DMS153 (cell line): ENCODE results near the gene CFAP46.
"Not testable (repeated sequence)": the region's sequence is repeated elsewhere in the genome, so short reads cannot be mapped to it uniquely, and the experiment has no call there.

Experiments used
- DNase-seq: peaks from one replicate; lab custom pipeline; 2025; lab: John Stamatoyannopoulos, UW

CFAP46 gene

DNA sequence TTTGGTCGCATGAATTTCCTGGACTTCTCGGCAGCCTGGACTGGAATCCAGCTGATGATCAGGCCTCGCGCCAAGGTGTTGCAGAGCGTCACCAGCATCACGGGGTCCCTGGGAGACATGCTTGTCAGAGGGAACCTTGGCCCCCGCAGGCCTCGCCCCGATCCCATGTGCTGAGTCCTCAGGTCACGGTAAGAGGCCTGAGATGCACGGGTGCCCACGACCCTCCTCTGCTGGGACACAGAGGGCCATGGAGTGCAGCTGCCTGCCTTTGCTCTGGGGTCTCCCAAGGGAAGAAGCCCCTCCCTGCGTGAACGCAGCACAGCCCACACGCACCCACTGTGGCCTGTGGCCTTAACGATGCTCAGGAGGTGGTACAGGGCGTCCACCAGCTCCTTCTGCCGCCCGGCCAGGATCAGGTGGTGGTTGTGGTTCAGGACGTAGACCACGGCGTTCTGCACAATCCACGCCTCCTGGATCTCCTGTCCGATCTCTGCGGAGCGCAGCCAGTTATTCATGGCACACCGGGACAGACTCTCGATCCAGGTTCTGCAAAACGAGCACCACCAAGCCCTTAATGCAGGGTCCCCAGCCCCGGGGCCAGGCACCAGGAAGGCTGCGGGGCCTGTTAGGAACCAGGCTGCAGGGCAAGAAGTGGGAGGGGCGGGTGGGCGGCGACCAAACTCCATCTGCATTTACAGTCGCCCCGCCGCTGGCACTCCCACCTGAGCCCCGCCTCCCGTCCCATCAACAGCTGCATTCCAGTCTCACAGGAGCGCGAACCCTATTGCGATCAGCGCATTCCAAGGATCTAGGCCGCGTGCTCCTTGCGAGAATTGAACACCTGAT is 29.4 kb downstream of the CFAP46 start:
- DNase-seq = no peak

DNA sequence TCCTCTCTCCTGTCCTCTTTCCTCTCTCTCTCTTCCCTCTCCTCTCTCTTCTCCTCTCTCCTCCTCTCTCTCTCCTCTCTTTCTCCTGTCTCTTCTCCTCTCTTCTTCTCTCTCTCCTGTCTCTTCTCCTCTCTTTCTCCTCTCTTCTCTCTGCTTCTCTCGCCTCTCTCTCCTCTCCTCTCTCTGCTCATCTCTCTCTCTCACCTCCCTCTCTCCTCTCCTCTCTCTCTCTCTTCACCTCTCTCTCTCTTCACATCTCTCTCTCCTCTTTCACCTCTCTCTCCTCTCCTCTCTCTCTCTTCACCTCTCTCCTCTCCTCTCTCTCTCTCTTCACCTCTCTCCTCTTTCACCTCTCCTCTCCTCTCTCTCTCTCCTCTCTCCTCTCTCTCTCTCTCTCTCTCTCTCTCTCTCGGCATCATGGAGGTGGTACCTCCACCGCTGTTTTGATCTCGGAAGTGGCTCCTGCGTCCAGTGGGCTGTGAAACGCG is 30.1 kb downstream of the CFAP46 start:
- no peak for DNase-seq

DNA sequence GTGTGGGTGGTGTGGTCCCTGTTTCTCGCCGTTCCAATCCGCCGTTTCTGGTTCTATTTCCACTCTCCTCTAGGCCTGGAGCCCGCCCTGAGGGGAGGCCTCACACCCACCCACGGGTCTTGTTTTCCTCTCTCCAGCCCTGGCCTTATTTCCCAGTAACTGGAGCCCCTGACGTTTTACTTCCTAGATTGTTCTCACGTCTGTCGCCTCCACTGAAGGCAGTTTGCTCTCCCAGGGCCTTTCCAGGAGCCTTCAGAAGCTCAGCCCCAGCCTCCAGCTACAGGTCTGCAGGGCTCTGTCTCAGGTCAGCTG is 30.6 kb downstream of the CFAP46 start:
- DNase-seq = no peak

DNA sequence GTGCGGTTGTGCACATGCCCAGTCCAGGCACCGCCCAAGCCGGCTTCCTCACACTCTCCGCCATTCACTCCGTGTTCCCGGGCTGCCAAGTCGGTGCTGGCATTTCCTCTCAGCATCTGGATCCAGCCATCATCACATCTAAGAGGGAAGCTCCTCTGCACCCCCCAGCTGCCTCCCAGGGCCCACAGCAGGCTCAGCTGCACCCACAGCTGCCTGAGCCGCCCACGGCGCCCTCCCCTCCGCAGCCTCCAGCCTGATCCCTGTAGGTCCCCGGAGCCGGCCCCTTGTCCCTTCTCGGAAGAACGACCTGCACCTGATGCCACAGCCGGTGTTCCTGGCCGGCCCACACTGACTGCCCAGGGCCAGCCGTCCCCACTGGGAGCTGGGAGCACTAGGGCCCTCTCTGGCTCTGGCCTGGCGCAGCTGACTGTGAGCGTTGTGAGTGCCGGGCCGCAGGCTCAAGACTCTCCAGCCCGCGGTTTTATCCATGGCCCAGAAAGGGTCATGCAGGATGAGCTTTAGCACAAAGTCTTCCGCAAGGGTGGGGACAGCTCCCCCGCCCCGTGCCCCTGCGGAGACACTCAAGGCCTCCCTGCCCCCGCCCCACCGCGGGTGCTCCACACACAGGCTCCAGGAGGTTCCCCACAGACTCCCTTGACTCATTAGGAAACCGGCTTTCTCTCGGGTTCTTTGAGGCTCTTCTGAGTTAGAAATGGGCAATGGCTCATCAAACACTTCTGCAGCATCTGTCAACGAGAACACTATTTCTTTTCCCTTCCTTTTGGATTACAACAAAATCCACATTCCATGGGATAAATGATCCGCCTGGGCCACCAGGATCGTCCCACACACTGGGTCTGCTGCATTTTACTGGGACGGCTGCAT is 31.2 kb downstream of the CFAP46 start:
- DNase-seq = no peak

DNA sequence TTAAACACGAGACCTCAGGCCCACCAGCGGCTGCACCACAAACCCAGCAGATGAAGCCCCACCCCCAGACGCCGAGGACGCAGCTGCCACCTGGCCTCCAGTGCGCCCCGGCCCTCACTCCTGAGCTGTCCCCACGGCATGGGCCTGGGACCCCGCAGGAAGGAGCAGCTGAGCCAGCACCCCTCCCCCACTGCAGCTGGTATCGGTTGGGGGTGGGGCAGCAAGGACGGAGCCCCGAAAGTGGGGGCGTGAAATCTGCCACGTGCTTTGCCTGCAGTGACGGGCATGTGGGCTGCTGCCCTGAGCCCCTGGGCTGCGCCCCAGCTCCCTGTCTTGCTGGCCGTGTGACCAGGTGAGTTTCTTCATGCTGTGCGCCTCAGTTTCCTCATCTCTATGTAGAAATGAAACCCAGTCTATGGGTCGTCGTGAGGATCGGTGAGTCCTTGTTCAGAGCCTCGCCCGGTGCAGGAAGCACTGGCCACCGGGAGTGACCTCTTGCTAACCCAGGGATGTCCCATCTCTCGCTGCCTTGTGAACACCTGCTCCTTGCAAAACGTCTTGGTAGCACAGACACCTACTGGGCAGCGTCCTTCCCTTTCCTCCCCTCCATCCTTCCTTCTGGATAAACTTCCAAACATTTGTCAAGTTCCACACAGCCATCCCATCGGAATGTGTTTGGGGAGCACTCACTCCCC is 32.0 kb downstream of the CFAP46 start:
- DNase-seq = no peak

DNA sequence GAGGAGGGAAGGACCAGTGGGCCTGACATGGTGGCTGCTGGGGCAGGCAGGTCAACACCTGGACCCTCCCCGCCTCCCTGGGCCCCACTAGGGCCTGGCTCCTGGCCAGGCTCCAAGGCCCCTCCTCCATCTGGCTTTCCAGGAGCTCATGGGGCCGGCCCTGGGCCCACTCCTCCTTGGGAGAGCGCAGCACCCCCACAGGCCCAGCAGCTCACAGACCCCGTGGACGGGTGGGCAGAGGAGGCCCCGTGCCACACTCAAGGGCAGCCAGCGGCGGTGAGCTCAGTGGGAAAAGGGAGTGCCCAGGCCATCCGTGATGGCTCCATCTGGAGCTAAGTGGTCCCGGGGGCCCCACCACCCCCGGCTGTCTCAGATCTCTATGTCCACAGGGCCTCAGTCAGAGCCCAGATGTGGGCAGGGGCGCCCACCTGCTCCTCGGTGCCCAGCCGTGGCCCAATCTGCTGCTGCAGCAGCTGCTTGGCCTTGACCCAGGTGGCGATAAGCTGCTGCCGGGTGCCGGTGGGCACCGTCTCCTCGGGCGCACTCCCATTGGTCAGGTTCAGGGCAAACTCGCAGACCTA is 32.8 kb downstream of the CFAP46 start:
- no peak for DNase-seq

DNA sequence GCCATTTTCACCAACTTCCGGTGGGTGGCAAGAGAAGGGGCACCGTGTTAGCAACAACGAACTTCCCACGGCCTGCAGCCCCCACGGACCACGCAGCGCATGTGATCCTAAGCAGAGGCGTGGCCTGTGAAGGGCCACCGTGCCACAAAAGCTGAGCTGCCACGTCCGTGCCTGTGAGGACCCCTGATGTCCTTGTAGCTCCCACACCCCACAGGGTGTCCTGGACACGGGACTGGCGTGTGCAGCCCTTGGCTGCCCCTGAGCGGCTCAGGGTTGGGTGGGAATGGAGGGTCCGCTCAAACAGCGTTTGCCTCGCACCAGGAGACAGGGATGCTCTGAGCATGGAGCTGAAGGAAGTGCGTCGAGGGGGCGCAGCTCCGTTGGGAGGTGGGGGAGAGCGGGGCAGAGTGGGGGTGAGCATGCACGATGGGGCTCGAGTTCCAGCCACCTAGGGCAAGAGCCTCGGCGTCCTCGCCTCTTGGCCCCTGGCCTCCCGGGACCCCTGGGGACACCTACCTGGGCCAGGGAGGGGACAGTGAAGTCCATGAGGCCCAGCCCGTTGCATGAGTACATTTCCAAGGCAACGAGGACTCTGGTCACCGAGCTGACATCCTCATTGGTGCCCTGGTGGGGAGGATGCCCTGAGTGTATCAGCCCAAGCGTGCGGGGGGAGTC is 33.6 kb downstream of the CFAP46 start:
- no peak for DNase-seq

DNA sequence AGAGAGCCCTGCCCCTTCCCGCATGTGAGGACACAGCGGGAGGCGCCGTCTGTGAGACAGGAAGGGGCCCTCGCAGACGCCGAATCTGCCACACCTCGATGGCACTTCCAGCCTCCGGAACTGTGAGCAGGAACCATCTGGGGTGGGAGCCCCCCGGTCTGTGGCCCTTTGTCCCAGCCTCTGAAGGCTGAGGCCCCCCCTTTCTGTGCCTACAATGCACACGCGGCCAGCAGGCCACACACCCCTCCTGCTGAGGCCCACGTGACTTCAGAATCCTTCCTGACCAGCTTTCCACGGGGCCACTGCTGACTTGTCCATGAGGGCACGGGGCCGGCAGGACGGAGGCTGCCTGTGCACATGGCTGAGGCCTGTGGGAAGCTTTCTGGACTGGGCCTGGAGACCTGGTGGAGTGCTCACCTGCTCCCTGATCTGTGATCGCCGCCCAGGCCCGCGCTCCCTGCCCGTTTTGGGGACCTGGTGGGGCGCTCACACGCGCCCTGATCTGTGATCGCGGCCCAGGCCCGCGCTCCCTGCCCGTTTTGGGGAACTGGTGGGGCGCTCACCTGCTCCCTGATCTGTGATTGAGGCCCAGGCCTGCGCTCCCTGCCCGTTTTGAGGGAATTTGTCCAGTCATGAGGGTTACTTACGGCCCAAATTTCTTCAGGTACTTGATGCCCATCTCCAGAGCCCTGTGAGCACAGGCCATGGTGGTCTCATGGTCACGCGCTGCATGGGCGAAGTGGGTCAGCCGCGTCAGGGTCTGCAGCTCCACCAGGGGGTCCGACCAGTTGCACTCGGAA is 34.3 kb downstream of the CFAP46 start:
- DNase-seq = no peak

DNA sequence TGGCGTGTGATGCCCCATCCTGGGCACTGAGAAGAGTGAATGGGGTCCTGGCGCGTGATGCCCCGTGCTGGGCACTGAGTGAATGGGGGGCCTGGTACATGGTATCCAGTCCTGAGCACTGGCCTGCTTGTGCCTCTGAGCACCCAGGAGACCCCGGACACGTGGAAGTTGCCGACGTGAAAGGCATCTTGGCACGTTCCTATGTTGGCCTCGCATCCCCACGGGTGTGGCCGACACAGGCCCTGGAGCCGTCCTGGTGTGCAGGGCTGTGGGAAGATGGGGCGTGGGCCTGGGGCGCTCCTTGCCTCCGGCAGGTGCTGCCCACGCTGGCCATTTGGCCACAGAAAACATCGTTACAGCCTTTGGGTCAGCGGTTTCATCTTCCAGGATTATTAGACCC is 35.5 kb downstream of the CFAP46 start:
- DNase-seq = no peak

DNA sequence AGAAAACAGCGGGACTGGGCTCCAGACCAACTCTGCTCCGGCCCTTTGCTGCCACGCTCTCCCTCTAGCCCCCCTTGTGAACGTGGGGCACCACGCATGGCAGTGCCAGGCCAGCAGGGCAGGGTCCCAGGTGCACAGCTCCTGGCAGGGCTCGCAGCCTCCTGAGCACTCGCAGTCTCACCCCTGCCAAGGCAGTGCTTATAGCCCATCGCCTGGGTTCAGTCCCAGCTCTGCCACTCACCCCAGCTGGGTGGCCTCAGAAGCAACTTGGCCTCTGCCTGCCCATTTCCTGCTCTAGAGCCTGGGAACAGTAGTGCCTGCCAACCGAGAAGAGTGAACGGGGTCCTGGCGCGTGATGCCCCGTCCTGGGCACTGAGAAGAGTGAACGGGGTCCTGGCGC is 36.3 kb downstream of the CFAP46 start:
- DNase-seq = no peak

DNA sequence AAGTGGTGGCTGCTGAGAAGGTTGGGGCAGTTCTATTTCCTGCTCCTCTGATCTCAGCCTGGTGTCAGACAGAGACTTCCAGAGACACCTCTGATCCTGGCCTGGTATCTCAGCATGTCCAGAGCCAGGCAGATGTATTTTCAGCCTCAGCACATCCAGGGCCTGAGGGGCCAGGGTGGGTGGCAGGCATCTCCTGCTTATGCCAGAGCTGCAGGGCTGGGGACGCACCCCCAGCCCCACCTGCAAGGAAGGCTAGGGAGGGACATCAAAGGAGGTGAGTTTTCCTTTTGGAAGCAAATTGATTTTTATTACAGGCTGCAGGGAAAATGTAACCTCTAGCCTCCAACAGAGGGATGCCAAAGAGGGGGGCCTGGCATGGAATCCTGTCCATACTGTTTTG is 36.7 kb downstream of the CFAP46 start:
- DNase-seq = no peak

DNA sequence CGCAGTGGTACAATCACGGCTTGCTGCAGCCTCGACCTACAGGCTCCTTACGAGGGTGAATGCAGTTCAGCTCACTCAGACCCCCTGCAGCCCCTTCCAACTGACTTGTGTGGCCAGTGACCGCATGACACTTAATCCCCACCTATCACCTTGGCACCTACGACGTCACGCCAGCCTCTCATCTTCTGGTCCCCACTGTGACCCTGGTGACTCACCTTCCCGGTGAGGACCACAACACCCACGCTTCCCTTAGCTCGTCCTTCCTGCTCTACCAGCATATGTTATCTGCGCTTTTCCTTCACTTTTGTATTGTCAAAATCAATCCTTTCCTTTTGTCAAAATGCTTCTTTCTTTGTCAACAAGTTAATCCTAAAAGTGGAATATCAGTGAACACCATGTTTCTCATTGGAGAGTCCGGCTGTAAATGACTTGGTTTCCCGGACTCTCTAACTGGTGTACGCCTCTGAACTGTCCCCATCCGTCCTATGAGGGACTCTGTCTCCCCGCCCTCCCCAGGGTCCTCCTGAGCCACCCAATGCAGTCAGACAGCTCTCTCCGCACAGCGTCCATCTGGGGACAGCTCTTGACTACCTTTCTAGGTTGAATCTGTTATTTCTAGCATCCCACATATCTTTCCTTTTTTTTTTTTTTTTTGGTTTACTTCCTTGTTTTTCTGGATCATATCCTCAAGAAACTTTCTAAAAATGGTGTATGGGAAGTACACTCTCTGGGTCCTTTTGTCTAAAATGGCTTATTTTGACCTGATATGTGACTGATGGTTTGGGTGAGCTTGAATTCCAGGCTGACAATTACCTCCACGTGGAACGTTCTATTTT is 37.3 kb downstream of the CFAP46 start:
- no peak for DNase-seq

DNA sequence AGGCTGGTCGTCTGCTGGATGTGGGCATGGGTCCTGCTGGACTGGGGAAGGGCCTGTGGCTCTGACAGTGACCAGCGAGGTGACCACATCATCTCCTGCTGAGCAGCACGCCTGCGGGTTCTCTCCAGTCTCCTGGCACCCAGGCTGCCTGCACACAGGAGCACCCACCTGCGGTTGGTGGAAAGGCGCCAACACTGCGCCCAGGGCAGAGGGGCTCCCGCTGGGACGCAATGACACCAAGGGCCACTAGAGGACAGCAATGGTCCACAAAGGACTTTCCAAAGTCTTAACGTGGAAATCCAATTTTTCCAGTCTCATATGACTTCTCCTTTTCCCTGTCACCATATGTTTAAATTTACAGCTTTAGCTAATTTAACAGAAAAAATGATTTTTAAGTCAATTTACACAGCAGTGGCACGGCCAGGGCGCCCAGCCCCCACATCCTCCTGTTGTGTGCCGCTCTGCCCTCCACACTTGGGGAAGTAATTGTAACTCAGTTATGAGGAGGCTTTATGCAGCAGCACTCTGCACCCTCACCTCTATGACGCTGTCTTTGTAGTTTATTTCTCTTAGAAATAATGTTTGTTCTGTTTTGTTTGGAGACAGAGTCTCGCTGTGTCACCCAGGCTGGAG is 38.1 kb downstream of the CFAP46 start:
- peak; percentile 40 for DNase-seq

DNA sequence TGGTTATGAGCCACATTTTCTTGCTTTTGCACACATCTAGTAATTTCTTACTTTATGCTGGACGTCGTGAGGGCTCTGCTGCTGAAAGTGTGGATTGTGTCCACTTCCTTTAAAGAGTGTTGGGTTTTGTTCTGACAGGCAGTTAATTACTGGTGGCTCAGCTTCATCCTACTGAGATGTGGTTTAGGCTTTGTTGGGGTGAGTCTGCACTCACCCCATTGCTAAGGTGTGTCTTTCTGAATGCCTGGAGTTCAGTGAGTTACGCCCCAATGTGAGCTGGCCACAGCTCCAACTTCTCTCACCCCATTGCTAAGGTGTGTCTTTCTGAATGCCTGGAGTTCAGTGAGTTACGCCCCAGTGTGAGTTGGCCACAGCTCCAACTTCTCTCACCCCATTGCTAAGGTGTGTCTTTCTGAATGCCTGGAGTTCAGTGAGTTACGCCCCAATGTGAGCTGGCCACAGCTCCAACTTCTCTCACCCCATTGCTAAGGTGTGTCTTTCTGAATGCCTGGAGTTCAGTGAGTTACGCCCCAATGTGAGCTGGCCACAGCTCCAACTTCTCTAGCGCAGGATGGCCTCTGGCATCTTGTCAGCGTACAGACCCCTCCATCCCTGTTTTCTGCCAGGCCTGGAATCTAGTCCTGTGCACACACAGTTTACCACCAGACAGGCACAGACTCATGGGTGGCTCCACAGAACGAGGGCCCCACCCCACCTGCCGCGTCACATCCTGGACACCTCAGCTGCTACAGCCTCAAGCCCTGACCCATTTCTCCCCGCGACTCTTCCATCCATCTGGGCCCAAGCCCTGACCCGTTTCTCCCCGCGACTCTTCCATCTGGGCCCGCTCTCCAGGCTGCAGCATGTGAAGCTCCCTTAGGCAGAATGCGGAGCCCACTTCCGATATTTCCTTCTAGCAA is 39.5 kb downstream of the CFAP46 start:
- not testable (repeated sequence) for DNase-seq

DNA sequence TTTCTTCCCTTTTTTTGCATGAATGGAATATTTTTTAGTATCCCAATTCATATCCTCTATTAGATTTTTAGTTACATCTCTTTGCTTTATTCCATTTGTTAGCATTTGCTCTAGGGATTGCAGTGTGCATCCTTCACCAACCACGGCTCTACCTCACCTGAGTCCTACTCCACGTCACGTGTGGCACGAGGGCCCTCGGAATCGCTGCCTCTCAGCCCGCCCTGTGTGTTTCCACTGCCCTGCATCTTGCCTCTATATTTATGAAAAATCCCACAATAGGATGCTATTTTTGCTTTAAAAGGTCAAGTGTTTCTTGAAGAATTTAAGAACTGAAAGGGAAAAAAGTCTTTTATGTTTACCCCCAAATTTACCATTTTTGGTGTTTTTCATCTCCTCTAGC is 41.0 kb downstream of the CFAP46 start:
- no peak for DNase-seq

DNA sequence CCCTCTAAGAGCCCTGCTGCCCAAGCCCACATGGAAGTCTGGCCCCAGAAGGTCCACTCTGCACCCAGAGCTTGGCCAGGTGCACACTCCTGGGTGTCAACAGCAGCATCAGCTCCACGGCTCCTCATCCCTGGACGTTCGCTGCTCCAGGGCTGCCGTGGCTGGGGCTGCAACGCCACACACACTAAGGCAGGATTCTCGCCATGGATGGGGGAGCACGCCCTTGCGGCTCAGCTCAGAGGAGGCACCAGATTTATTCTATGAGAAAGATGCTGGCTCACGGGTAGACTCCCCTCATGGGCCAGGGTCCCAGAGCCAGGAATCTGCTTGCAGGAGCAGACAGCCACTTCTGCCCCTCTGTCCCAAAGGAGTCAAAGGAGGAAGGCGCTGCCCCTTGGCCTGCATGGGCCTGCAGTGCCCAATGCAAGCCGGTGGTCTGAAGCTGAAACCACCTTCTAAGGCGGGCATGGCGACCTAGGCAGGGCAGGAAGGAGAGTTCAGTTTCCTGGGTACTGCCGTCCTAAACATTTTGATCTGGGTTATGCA is 42.1 kb downstream of the CFAP46 start:
- DNase-seq = no peak

DNA sequence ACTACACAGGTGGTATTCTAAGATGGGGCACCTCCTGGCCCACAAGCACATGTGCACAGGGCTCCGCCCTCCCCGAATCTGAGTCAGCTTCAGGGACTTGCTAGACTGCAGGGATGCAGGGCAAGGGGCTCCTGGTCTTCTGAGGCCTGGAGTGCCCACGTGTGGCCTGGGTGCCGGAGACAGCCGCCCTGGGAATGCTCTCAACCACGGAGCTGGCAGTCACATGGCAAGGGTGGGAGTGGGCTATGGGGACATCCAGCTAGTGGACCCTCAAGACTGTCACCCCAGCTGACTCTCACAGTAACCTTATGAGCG is 42.7 kb downstream of the CFAP46 start:
- DNase-seq = no peak

DNA sequence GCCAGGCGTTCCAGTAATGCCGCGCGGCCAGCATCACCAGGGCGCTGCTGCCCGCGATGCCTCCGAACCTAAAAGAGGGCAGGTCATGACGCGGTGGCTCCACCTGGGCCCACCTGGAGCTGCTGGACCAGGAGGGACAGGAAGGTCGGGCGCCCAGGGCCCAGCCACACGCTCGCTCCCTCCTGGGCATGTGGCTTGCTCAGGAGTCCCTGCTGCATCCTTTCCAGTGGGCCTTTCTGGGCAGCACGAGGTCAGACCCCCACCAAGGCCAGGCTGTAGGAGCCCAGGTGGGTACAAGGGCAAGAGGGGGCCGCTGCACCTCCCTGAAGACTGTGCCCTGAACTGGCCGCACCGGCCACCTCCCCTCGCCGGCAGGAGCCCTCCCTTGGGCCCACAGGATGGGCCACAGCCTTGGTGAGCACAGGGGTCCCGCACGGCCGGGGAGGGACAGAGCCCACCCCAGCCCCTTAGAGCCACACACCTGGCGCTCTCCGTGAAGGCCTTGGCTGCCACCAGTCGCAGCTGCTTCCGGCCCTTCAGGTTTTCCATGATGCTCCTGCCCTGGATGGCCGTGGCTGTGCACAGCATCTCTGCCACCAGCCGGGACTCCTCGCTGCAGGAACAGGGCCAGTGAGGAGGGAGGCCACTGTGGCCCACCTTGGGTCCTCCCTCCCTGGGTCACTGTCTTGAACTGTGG is 43.2 kb downstream of the CFAP46 start:
- no peak for DNase-seq
